Stomach (tissue), 9 donors: ENCODE measurements around the gene RBMX2. TPM values are rescaled to one million over a fixed set of nuclear protein-coding genes. Genes with fewer than 3 reads are reported as not detected.

ENCODE experiments used
- DNase-seq, 2 donors: peaks; one replicate each; pipeline versions ENCODE4 v3.0.0 to v3.0.0-alpha.2; 2013 to 2019
- H3K27ac ChIP-seq, 5 donors: fragments of 200-600 bp in 4 of 5; sonication (generic) in 4 of 5; one replicate each; pipeline ENCODE4 v1.5.1; 2013 to 2019; ENCODE audit warnings: mild to moderate bottlenecking in 1 of 5, moderate library complexity in 1 of 5
- H3K27me3 ChIP-seq, 3 donors: fragments of 200-600 bp; sonication (generic); one replicate each; pipeline ENCODE4 v1.5.1; 2017 to 2019; ENCODE audit warnings: mixed run types in 1 of 3
- H3K36me3 ChIP-seq, 4 donors: fragments of 200-600 bp; sonication (generic); 1 replicate in 3 of 4; 2 replicates in 1 of 4; pipeline ENCODE4 v1.5.1; 2016 to 2019
- H3K4me1 ChIP-seq, 4 donors: fragments of 200-600 bp; sonication (generic); one replicate each; pipeline ENCODE4 v1.5.1; 2016 to 2019
- H3K4me3 ChIP-seq, 4 donors: fragments of 200-600 bp; sonication (generic) in 3 of 4; one replicate each; pipeline ENCODE4 v1.5.1; 2016 to 2019; ENCODE audit warnings: mild to moderate bottlenecking in 1 of 4
- H3K9me3 ChIP-seq, 4 donors: fragments of 200-600 bp; sonication (generic); one replicate each; pipeline ENCODE4 v1.5.1; 2016 to 2019
- CTCF ChIP-seq, 7 experiments: fragments of 450-650 bp in 4 of 7; fragments of 200-600 bp in 3 of 7; sonication (generic) in 3 of 7; IDR thresholded peaks; one replicate each; pipeline ENCODE4 v1.5.1; 2016 to 2019; ENCODE audit warnings: antibody characterized with exemption in 7 of 7, control low read depth in 2 of 7, mild to moderate bottlenecking in 1 of 7
- EP300 ChIP-seq: sonication (generic); formaldehyde crosslinking; IDR thresholded peaks from one replicate; pipeline ENCODE4 v1.6.1; 2017; ENCODE audit warnings: antibody characterized with exemption
- POLR2A ChIP-seq, 4 donors: fragments of 450-650 bp; IDR thresholded peaks; one replicate each; pipeline ENCODE4 v1.6.1; 2016; ENCODE audit warnings: antibody characterized with exemption in 4 of 4, control low read depth in 2 of 4, mild to moderate bottlenecking in 1 of 4, moderate library complexity in 1 of 4
- POLR2AphosphoS5 ChIP-seq, 3 donors: sonication (generic); formaldehyde crosslinking; IDR thresholded peaks; one replicate each; pipeline ENCODE4 v1.6.1; 2016; ENCODE audit warnings: antibody characterized with exemption in 3 of 3
- WGBS, 5 donors: extraction: QIAGEN DNeasy Blood & Tissue Kit in 3 of 5; methylation state at CpG; one replicate each; pipeline versions ENCODE4 v1.1.5 to v1.1.7; 2013 to 2018; 5-methylcytosine and 5-hydroxymethylcytosine counted together
- intact Hi-C: fragments of 100-400 bp; cut with DNase I; formaldehyde crosslinking; loops from one replicate; pipeline ENCODE4 v1.15.1; 2023; ENCODE audit warnings: low total_unique reads
- polyA plus RNA-seq, 3 donors: library from polyadenylated mRNA; stranded (reverse); fragments of 200-250 nt; gene quantifications; one replicate each; pipeline ENCODE4 v1.2.3, GENCODE V29; 2013
- total RNA-seq, 5 donors: library from RNA; depleted of rRNA; stranded (reverse); fragments of >200 nt; gene quantifications; one replicate each; pipeline versions ENCODE4 v1.1.0 to v1.2.3, GENCODE V29; 2014 to 2016
- donor health status: healthy with polysubstance abuse.
- donor health status: Bipolar disorder and iron deficiency.
- donor health status: healthy.

Gene RBMX2
- total and polyA plus RNA-seq, 8 donors: 4.5 to 131 (median 25.3) TPM; not detected in 1

DNA sequence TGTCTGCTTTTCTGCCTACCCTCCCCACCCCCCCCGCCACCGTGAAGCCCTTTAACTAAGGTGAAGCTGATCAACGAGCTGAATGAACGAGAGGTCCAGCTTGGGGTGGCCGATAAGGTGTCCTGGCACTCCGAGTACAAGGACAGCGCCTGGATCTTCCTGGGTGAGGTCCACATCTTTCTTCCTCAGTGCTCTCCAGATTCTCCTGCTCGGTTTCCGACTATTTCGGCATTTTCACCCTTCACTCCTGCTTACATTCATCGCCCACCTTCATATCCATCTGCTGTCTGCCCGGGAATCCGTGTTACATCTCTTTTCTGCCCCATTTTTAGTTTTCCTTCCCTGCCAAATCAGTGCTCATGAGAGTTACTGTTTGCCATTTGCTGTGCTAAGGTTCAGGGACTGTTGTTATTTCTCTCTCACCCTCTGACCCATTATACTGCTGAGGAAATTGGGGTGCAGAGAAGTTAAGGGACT, 459 bp downstream of the RBMX2 start:
- Histone ChIP-seq H3K27me3 (no peaks in the 10 kb centered on the region), H3K27ac (peak overlapping the region in 4 of 5 donors; percentile 70 to 84 (median 79)), H3K36me3 (peaks cover 0 to 21% (median 7%) of the 10 kb centered on the region in 4 donors), H3K4me1 (peaks cover 0 to 15% (median 6%) of the 10 kb centered on the region in 4 donors), H3K9me3 (no peaks in the 10 kb centered on the region), H3K4me3 (peak overlapping the region; percentile 60 to 65 (median 64))
- TF ChIP-seq EP300 (no peak), CTCF (IDR thresholded peaks at IDR 0.05) (no peak), POLR2A (IDR thresholded peaks at IDR 0.05) (no peak), POLR2AphosphoS5 (IDR thresholded peaks at IDR 0.05) (no peak)
- WGBS, 5 donors: 0 to 38% (median 3%) methylated on average over 8 to 13 of the region's 13 CpGs
- peak in 1 of 2 donors; percentile 3 for DNase-seq
- intact Hi-C loops: no loop called here

DNA sequence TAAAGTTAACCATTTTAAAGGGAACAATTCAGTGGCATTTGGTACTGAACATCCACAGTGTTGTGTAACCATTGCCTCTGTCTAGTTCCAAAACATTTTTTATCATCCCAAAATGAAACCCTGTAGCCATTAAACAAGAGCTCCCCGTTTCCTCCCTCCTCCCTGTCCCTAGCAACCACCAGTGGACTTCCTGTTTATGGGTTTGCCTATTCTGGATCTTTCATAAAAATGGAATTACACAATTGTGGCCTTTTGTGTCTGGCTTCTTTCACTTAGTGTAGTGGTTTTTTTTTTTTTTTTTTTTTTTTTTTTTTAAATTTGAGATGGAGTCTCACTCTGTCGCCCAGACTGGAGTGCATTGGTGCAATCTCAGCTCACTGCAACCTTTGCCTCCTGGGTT, 11.6 kb downstream of the RBMX2 start:
- Histone ChIP-seq H3K4me1 (no peaks in the 10 kb centered on the region), H3K4me3 (no peak overlapping the region), H3K36me3 (peaks cover 0 to 56% (median 48%) of the 10 kb centered on the region in 4 donors), H3K27ac (no peak overlapping the region), H3K9me3 (no peaks in the 10 kb centered on the region), H3K27me3 (no peaks in the 10 kb centered on the region)
- 52 to 84% (median 79%) methylated on average over 1 to 2 of the region's 2 CpGs for WGBS, 5 donors
- DNase-seq: no peak
- TF ChIP-seq POLR2AphosphoS5 (IDR thresholded peaks at IDR 0.05) (no peak), CTCF (IDR thresholded peaks at IDR 0.05) (no peak), EP300 (no peak), POLR2A (IDR thresholded peaks at IDR 0.05) (no peak)
- intact Hi-C loops: no loop called here

DNA sequence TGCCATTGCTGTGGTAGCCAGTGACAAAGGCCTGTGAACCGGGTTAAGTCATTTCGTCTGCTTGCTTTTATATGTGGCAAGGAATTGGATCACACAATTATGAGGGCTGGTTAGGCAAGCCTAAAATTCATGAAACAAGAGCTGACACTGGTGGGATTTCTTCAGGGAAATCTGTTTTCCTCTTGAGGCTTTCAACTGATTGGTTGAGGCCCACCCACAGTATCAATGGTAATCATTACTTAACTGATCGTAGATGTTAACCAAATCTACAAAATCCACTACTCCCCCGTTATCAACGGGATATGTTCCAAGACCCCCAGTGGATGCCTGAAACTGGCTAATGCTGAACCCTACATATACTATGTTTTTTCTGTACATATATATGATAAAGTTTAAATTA, 13.0 kb downstream of the RBMX2 start:
- H3K4me3 ChIP-seq: no peak overlapping the region
- peaks cover 0 to 46% (median 39%) of the 10 kb centered on the region in 4 donors for H3K36me3 ChIP-seq
- WGBS, 5 donors: 94 to 96% (median 95%) methylated on average over 5 of the region's 5 CpGs
- no peak for DNase-seq
- no peaks in the 10 kb centered on the region for H3K9me3 ChIP-seq
- H3K27me3 ChIP-seq: no peaks in the 10 kb centered on the region
- intact Hi-C loops: no loop called here
- H3K4me1 ChIP-seq: no peaks in the 10 kb centered on the region
- no peak for TF ChIP-seq POLR2A (IDR thresholded peaks at IDR 0.05)
- TF ChIP-seq EP300: no peak
- no peak for TF ChIP-seq CTCF (IDR thresholded peaks at IDR 0.05)
- TF ChIP-seq POLR2AphosphoS5 (IDR thresholded peaks at IDR 0.05): no peak
- no peak overlapping the region for H3K27ac ChIP-seq

- Histone ChIP-seq H3K36me3 (peaks cover 0 to 42% (median 37%) of the 10 kb centered on the region in 4 donors), H3K4me1 (no peaks in the 10 kb centered on the region), H3K27ac (no peak overlapping the region), H3K27me3 (no peaks in the 10 kb centered on the region), H3K9me3 (no peaks in the 10 kb centered on the region), H3K4me3 (no peak overlapping the region)
- TF ChIP-seq EP300 (no peak), CTCF (IDR thresholded peaks at IDR 0.05) (no peak), POLR2AphosphoS5 (IDR thresholded peaks at IDR 0.05) (no peak), POLR2A (IDR thresholded peaks at IDR 0.05) (no peak)
- intact Hi-C loops: no loop called here
- no peak for DNase-seq
- WGBS, 5 donors: 71 to 93% (median 88%) methylated on average over 6 to 7 of the region's 7 CpGs
Observed at GRCh38 chrX:130415201-130415600, 13.4 kb downstream of the RBMX2 start.
